GM12892 (cell line): Measurements from ENCODE around the gene GINS2.

Source experiments
- POLR2A ChIP-seq: IDR thresholded peaks from 2 replicates; pipeline ENCODE4 v1.6.1; 2011; ENCODE audit warnings: low read depth, low read length, control low read depth
- POLR2AphosphoS5 ChIP-seq: IDR thresholded peaks from 2 replicates; pipeline ENCODE4 v1.6.1; 2011; ENCODE audit warnings: low read depth, low read length, control low read depth

- TF ChIP-seq POLR2AphosphoS5, result no peak
- TF ChIP-seq POLR2A, result no peak
Observed at GRCh38 chr16:85652431-85653221, 36.1 kb downstream of the GINS2 start.
